Posterior vena cava (tissue), 2 donors: Measurements from ENCODE around the gene PLA2G15. TPM values are rescaled to one million over a fixed set of nuclear protein-coding genes. Genes with fewer than 3 reads are reported as not detected.
"Not testable (repeated sequence)": the region's sequence is repeated elsewhere in the genome, so short reads cannot be mapped to it uniquely, and the experiment has no call there.

Source experiments
- DNase-seq: peaks from one replicate; pipeline ENCODE4 v3.0.0-alpha.2; 2020; ENCODE audit warnings: low spot score
- intact Hi-C, 2 donors: fragments of 100-400 bp; cut with DNase I; formaldehyde crosslinking; loops; one replicate each; pipeline versions ENCODE4 v1.14.1 to v1.14.2; 2022 to 2023
- total RNA-seq, 2 donors: library from RNA; stranded (reverse); fragmentation: NEBNext Ultra II Directional; extraction: Animal tissue kit (Norgen Biotek cat#: 25700); gene quantifications; one replicate each; pipeline ENCODE4 v1.2.1, GENCODE V29; 2021
- donor health status: DM: yes; HTN: yes; CAD: no.
- donor health status: DM: yes; HTN: yes; CAD: no.

Gene PLA2G15
- total RNA-seq, 2 donors from 2014 or later, result 11.6 to 21.9 TPM

GRCh38 chr16:68286153-68287074 lies 41.2 kb downstream of the PLA2G15 start:
- intact Hi-C loops, result no loop called here

GRCh38 chr16:68287276-68288251 lies 42.4 kb downstream of the PLA2G15 start:
- DNase-seq, result peak; percentile 93

More at GRCh38 chr16:68286153-68287074, 41.2 kb downstream of the PLA2G15 start:
- no peak for DNase-seq

DNA sequence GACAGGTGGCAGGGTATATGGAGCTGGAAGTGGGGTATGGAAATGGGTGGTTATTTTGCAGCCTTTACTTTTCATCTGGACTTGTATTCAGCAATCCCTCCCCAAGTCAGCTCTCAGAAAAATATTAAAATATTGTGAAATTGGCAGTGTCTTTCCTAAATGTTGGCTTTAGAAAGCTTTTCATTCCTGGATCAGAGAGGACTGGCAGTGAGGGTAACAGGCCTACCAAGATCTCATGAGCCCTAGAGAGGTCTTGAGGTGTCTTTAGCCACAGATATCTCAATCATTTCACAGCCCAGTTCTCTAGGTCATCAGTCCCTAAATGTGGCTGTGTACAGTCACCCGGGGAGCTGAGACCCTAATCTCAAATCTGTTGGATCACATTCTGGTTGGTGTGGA lies 43.1 kb downstream of the PLA2G15 start:
- intact Hi-C loops, result no loop called here
- no peak for DNase-seq

More at GRCh38 chr16:68287276-68288251, 42.4 kb downstream of the PLA2G15 start:
- intact Hi-C loops, result no loop called here

DNA sequence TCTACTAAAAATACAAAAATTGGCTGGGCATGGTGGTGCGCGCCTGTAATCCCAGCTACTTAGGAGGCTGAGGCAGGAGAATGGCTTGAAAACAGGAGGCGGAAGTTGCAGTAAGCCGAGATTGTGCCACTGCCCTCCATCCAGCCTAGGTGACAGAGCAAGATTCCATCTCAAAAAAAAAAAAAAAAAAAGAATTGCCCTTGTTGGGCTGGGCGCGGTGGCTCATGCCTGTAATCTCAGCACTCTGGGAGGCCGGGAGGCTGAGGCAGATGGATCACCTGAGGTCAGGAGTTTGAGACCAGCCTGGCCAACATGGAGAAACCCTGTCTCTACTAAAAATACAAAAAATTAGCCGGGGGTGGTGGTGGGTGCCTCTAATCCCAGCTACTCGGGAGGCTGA lies 43.6 kb downstream of the PLA2G15 start:
- DNase-seq, intact Hi-C loops: not testable (repeated sequence)

- no peak for DNase-seq
- intact Hi-C loops, result no loop called here
Measured at GRCh38 chr16:68289202-68289601, 44.0 kb downstream of the PLA2G15 start.

- intact Hi-C loops, result no loop called here
- no peak for DNase-seq
Measured at GRCh38 chr16:68289621-68290329, 44.6 kb downstream of the PLA2G15 start.

DNA sequence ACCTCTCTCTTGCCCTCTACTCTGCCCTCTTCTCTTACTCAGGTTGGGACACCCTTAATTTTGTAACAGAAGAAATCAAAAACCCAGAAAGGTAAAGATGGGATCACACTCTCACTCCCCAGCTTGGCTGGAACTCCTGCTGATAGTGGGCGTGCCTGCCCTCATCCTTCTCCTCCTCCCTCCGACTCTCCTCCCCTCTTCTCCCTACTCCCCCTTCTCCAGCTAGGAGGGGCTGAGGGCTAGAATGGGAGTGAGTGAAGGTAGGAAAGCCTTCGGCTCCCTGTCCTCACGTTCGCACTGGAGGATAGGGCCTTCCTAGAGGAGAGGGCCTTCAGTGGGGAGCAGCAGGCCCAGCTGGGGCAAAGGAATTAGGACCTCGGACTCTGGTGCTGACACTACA lies 45.3 kb downstream of the PLA2G15 start:
- intact Hi-C loops, result no loop called here
- DNase-seq, result no peak

DNA sequence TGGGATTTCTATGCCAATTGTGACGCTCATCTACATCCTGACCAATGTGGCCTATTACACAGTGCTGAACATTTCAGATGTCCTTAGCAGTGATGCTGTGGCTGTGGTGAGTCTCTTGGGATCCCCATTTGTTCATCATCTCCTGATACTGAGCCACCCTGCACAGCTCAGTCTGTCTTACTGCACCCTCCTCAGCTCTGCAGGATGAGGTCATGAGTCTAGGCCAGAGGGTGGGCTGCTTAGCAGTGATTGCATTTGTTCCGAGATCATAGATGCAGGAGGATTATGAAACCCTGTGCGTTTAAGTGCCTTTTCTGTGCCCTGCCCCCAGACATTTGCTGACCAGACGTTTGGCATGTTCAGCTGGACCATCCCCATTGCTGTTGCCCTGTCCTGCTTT lies 46.1 kb downstream of the PLA2G15 start:
- no peak for DNase-seq
- intact Hi-C loops, result no loop called here

- intact Hi-C loops, result no loop called here
- DNase-seq, result no peak
Measured at GRCh38 chr16:68292425-68292824, 47.3 kb downstream of the PLA2G15 start.

DNA sequence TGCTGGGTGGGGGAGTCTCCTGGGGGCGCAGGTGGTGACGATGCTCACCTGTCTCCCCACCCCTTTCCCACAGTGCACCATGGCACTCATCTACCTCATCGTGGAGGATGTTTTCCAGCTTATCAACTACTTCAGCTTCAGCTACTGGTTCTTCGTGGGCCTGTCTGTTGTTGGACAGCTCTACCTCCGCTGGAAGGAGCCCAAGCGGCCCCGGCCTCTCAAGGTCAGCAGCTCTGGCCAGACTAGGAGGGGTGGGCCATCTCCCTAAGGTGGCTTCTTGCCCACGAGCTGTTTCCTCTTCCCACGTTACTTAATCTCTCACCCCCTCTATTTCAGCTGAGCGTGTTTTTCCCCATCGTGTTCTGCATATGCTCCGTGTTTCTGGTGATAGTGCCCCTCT lies 51.1 kb downstream of the PLA2G15 start:
- DNase-seq, result no peak
- intact Hi-C loops, result no loop called here

DNA sequence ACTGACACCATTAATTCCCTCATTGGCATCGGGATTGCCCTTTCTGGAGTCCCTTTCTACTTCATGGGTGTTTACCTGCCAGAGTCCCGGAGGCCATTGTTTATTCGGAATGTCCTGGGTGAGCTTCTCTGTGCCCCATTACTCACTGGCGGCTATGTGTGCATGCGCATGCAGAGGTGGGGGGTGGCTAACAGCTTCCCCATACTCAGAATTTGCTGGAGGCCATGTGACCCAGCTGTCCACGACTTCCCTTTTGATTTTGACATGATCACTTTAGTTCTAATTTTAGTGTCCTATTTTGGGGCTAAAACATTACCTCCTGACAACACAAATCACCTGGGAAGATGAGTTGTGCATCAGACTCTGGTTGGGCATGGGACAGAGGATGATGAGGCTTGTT lies 51.5 kb downstream of the PLA2G15 start:
- intact Hi-C loops, result no loop called here
- DNase-seq, result no peak

DNA sequence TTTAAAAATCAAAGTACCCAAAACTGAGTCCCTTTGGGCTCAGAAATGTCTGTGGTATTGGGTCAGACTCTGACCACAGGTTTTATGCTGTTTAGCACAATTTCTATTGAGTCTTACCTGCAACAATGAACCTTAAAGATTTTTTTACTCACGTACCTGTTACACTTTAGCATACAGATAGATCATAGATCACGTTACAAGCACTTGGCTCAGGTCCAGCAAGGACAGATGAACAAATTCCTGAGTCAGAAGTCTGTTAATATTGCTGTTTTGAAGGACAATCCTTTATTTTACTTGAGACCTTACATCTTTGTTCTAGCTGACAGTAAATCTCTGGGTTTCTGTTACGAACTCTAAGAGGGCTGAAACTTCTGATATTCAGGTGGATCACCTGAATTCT lies 52.7 kb downstream of the PLA2G15 start:
- intact Hi-C loops, result no loop called here
- DNase-seq, result no peak

GRCh38 chr16:68298312-68298711 lies 53.1 kb downstream of the PLA2G15 start:
- DNase-seq, result no peak
- intact Hi-C loops, result no loop called here

GRCh38 chr16:68298907-68299561 lies 53.9 kb downstream of the PLA2G15 start:
- intact Hi-C loops, result no loop called here
- DNase-seq, result peak; percentile 89

DNA sequence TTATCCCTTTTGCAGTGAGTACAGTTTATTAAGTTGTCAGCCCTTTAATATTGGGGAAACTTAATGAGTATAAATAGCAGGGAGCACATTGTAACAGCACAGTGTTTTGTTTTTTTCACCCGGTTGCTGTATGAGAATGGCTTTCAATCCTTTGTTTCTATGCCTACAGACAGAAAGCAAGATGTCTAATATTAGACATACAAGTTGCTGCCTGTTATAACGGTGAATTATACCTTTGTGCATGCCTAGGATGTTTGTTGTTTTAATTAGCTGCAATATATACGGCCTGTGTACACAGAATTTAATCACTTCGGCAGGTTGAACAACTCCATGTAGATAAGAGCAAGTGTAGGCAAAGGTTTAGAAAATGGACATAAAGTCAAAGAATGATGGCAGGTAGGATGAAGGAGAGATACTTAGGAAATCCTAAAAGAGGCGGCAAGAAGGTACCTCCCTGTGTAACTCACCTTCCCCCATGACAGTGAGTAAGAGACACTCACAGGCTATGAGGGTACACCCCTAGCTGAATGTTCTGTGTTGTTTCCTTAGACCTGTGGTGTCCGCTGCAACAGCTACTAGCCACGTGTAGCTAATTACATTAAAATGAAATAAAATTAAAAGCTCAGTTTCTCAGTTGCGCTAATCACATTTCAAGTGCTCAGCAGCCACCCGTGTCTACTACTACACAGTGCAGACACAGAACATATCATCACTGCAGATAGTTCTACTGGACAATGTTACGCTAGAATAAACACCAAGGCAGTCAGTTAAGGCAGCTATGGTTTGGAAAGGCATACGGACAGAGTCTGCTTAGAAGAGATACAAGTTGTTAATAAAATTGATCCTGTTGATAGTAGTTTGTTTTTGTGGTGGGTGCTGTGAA lies 54.6 kb downstream of the PLA2G15 start:
- intact Hi-C loops, result no loop called here
- no peak for DNase-seq

- intact Hi-C loops, result no loop called here
- no peak for DNase-seq
Measured at GRCh38 chr16:68300734-68301459, 55.7 kb downstream of the PLA2G15 start.

DNA sequence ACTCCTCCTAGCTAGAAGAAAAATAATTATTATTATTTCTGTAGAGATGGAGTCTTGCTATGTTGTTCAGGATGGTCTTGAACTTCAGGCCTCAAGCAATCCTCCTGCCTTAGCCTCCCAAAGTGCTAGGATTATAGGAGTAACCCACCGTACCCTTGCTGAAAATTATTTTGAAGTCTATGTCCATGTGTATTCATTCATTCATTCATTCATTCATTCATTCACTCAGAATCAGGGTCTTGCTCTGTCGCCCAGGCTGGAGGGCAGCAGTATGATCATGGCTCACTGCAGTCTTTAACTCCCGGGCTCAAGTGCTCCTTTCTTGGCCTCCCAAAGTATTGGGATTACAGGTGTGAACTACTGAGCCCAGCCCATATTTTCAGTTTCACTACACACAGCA lies 61.5 kb downstream of the PLA2G15 start:
- DNase-seq, result no peak
- intact Hi-C loops, result no loop called here
